SK-N-SH (cell line): Measurements from ENCODE around the gene PDGFRB. TPM values are rescaled to one million over a fixed set of nuclear protein-coding genes. Genes with fewer than 3 reads are reported as not detected.

Experiments
- CTCF ChIA-PET: fragments of 300-600, 350-600 bp; formaldehyde crosslinking; extraction: SDS; loops from one replicate; lab custom pipeline; 2021; lab: Yijun Ruan, JAX
- POLR2A ChIA-PET: fragments of 350-600 bp; sonication (Branson Sonifier 250); formaldehyde crosslinking; extraction: SDS; loops from one replicate; lab custom pipeline; 2020; ENCODE audit warnings: antibody characterized with exemption, inconsistent platforms; lab: Yijun Ruan, JAX
- DNase-seq: peaks from one replicate; pipeline ENCODE4 v3.0.0; 2012
- H2AFZ ChIP-seq: fragments of 200-600 bp; sonication (generic); 2 replicates; pipeline ENCODE4 v1.8.1; 2016; ENCODE audit warnings: antibody characterized with exemption, mild to moderate bottlenecking, low read depth
- H3F3A ChIP-seq: fragments of 200-600 bp; sonication (generic); replicated peaks from 2 replicates; pipeline ENCODE3; 2016; ENCODE audit warnings: antibody characterized with exemption, mild to moderate bottlenecking; ENCODE audit not compliant: insufficient read depth
- H3K27ac ChIP-seq, 2 experiments: fragments of 200-500 bp in 1 of 2; fragments of 200-600 bp in 1 of 2; sonication (Bioruptor generic) in 1 of 2; sonication (generic), shearing (Covaris generic) in 1 of 2; 2 replicates each; pipeline versions ENCODE4 v1.5.1 to v1.6.1; 2014 to 2016; ENCODE audit warnings: low read depth in 2 of 2, inconsistent platforms in 1 of 2, low read length in 1 of 2, mild to moderate bottlenecking in 1 of 2, mixed read lengths in 1 of 2
- H3K27me3 ChIP-seq: fragments of 200-600 bp; sonication (generic), shearing (Covaris generic); 2 replicates; pipeline ENCODE4 v1.6.1; 2016; ENCODE audit warnings: mixed run types; ENCODE audit not compliant: insufficient read depth
- H3K36me3 ChIP-seq, 2 experiments: fragments of 200-500 bp in 1 of 2; fragments of 200-600 bp in 1 of 2; sonication (Bioruptor generic) in 1 of 2; sonication (generic) in 1 of 2; replicated peaks in 1 of 2; 2 replicates each; pipeline versions ENCODE3 to v1.5.1; 2014 to 2016; ENCODE audit warnings: low read length in 1 of 2, mild to moderate bottlenecking in 1 of 2; ENCODE audit not compliant: insufficient read depth in 2 of 2, control insufficient read depth in 1 of 2
- H3K4me1 ChIP-seq, 2 experiments: fragments of 200-500 bp in 1 of 2; fragments of 200-600 bp in 1 of 2; sonication (Bioruptor generic) in 1 of 2; sonication (generic), shearing (Covaris generic) in 1 of 2; 2 replicates each; pipeline versions ENCODE4 v1.5.1 to v1.6.1; 2014 to 2016; ENCODE audit warnings: low read depth in 1 of 2, low read length in 1 of 2, mixed run types in 1 of 2; ENCODE audit not compliant: insufficient read depth in 2 of 2, control insufficient read depth in 1 of 2
- H3K4me2 ChIP-seq: fragments of 200-600 bp; sonication (generic), shearing (Covaris generic); 2 replicates; pipeline ENCODE4 v1.6.1; 2017; ENCODE audit warnings: mixed run types
- H3K4me3 ChIP-seq, 2 experiments: fragments of 200-500 bp in 1 of 2; fragments of 200-600 bp in 1 of 2; sonication (Bioruptor generic) in 1 of 2; sonication (generic), shearing (Covaris generic) in 1 of 2; 2 replicates each; pipeline versions ENCODE4 v1.5.1 to v1.8.1; 2014 to 2016; ENCODE audit warnings: low read depth in 2 of 2, inconsistent platforms in 1 of 2, low read length in 1 of 2, mild to moderate bottlenecking in 1 of 2, mixed read lengths in 1 of 2, moderate library complexity in 1 of 2
- H3K79me2 ChIP-seq: fragments of 200-600 bp; sonication (generic); 2 replicates; pipeline ENCODE4 v1.8.1; 2017; ENCODE audit warnings: mild to moderate bottlenecking; ENCODE audit not compliant: insufficient read depth
- H3K9ac ChIP-seq: fragments of 200-600 bp; sonication (generic); 2 replicates; pipeline ENCODE4 v1.6.1; 2017; ENCODE audit warnings: mixed run types
- H3K9me2 ChIP-seq: fragments of 200-600 bp; sonication (generic); 2 replicates; pipeline ENCODE4 v1.6.1; 2017; ENCODE audit warnings: mixed run types
- H3K9me3 ChIP-seq: fragments of 200-600 bp; sonication (generic); 2 replicates; pipeline ENCODE4 v1.6.1; 2017; ENCODE audit warnings: mixed run types, mild to moderate bottlenecking, moderate library complexity
- H4K20me1 ChIP-seq: fragments of 200-600 bp; sonication (generic); 2 replicates; pipeline ENCODE4 v1.6.1; 2017; ENCODE audit warnings: mild to moderate bottlenecking, mixed run types; ENCODE audit not compliant: insufficient read depth
- CHD2 ChIP-seq: fragments of 150-350 bp; IDR thresholded peaks from 2 replicates; pipeline ENCODE4 v1.6.1; 2018; ENCODE audit warnings: low read length; ENCODE audit not compliant: partially characterized antibody
- ELF1 ChIP-seq: IDR thresholded peaks from 2 replicates; pipeline ENCODE4 v1.4.0; 2012
- FOSL2 ChIP-seq: IDR thresholded peaks from 2 replicates; pipeline ENCODE4 v1.4.0; 2012; ENCODE audit warnings: low read depth, mild to moderate bottlenecking, moderate library complexity, borderline replicate concordance
- REST ChIP-seq: IDR thresholded peaks from 2 replicates; pipeline ENCODE4 v1.6.1; 2012; ENCODE audit warnings: mild to moderate bottlenecking, low read depth, low read length, moderate library complexity
- WGBS: methylation state at CpG from one replicate; pipeline ENCODE4 v1.1.6; 2017; ENCODE audit warnings: low lambda C conversion rate; 5-methylcytosine and 5-hydroxymethylcytosine counted together
- polyA plus RNA-seq, 3 experiments: library from polyadenylated mRNA; depleted of rRNA; stranded (reverse); fragments of >200 nt; gene quantifications; 2 replicates each; pipeline ENCODE4 v1.2.3, GENCODE V29; 2012
- TF ChIP-seq, protein P1 (sequence below): IDR thresholded peaks from 2 replicates; pipeline ENCODE4; 2012
- TF ChIP-seq, protein P2 (sequence below): fragments of 150-350 bp; IDR thresholded peaks from 2 replicates; pipeline ENCODE4 v1.6.1; 2016; ENCODE audit warnings: mild to moderate bottlenecking, low read depth, low read length

PDGFRB gene
- polyA plus RNA-seq, 1 of the 3 experiments (the other 2 are of a cell fraction) = 32.1 TPM

GRCh38 chr5:150142185-150142958 lies 13.3 kb downstream of the PDGFRB start:
- WGBS = 47% methylated on average over 14 of the region's 14 CpGs
- Histone ChIP-seq H3F3A (peaks cover 41% of the 10 kb centered on the region), H2AFZ (no peak overlapping the region), H3K9me3 (no peaks in the 10 kb centered on the region), H3K27ac (peak overlapping the region; percentile 92 to 99), H3K4me2 (peak overlapping the region; percentile 74), H3K4me3 (no peak overlapping the region), H3K9ac (peak overlapping the region; percentile 73; the same call in 1 of the 2 replicates), H3K9me2 (no peaks in the 10 kb centered on the region), H3K36me3 (peaks cover 0 to 2% of the 10 kb centered on the region in 2 experiments), H3K4me1 (peaks cover 72 to 91% of the 10 kb centered on the region in 2 experiments), H3K27me3 (no peaks in the 10 kb centered on the region), H3K79me2 (peaks cover 65% of the 10 kb centered on the region), H4K20me1 (no peaks in the 10 kb centered on the region)
- no peak for DNase-seq
- no peak for TF ChIP-seq FOSL2
- TF ChIP-seq REST = no peak
- no peak for TF ChIP-seq ELF1
- TF ChIP-seq, protein P1, sequence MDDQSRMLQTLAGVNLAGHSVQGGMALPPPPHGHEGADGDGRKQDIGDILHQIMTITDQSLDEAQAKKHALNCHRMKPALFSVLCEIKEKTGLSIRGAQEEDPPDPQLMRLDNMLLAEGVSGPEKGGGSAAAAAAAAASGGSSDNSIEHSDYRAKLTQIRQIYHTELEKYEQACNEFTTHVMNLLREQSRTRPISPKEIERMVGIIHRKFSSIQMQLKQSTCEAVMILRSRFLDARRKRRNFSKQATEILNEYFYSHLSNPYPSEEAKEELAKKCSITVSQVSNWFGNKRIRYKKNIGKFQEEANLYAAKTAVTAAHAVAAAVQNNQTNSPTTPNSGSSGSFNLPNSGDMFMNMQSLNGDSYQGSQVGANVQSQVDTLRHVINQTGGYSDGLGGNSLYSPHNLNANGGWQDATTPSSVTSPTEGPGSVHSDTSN = no peak
- no peak for TF ChIP-seq CHD2
- TF ChIP-seq, protein P2, sequence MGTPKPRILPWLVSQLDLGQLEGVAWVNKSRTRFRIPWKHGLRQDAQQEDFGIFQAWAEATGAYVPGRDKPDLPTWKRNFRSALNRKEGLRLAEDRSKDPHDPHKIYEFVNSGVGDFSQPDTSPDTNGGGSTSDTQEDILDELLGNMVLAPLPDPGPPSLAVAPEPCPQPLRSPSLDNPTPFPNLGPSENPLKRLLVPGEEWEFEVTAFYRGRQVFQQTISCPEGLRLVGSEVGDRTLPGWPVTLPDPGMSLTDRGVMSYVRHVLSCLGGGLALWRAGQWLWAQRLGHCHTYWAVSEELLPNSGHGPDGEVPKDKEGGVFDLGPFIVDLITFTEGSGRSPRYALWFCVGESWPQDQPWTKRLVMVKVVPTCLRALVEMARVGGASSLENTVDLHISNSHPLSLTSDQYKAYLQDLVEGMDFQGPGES = no peak
- ChIA-PET POLR2A (interaction anchor here (0.9 to 2.3 kb wide), 4 partner anchors 11 to 17 kb away, joined by 3 to 10 read pairs (median 4); partner anchors contain the start of gene PDGFRB), CTCF (interaction anchor here (1.8 to 3.4 kb wide), 3 partner anchors 12 to 20 kb away, joined by 5 to 16 read pairs (median 8); partner anchors contain the start of gene PDGFRB)
